ENCODE measurements around the gene NHLH1.

NHLH1 gene

GRCh38 chr1:160366731-160367515 lies at the start of gene NHLH1:
TSS of gene NHLH1 (plus strand) at chr1:160367071. CDS start at chr1:160370732, 3,661 bp downstream.
- no peak for DNase-seq (ENCODE audit: low spot score)

GRCh38 chr1:160322831-160323230 lies 44.0 kb upstream of the NHLH1 start:
- DNase-seq (ENCODE audit: low spot score): no peak

GRCh38 chr1:160325252-160325651 lies 41.6 kb upstream of the NHLH1 start:
- no peak for DNase-seq (ENCODE audit: low spot score)

- no peak for DNase-seq (ENCODE audit: low spot score)
Measured at GRCh38 chr1:160326418-160326817, 40.5 kb upstream of the NHLH1 start.

- DNase-seq (ENCODE audit: low spot score): no peak
Measured at GRCh38 chr1:160328184-160328583, 38.7 kb upstream of the NHLH1 start.

GRCh38 chr1:160330119-160330518 lies 36.8 kb upstream of the NHLH1 start:
- DNase-seq (ENCODE audit: low spot score): no peak

- DNase-seq (ENCODE audit: low spot score): no peak
Measured at GRCh38 chr1:160332516-160332915, 34.4 kb upstream of the NHLH1 start.

- DNase-seq (ENCODE audit: low spot score): no peak
Measured at GRCh38 chr1:160338580-160338979, 28.3 kb upstream of the NHLH1 start.

GRCh38 chr1:160340146-160340545 lies 26.7 kb upstream of the NHLH1 start:
- no peak for DNase-seq (ENCODE audit: low spot score)

GRCh38 chr1:160340866-160341265 lies 26.0 kb upstream of the NHLH1 start:
- no peak for DNase-seq (ENCODE audit: low spot score)

GRCh38 chr1:160342526-160342925 lies 24.3 kb upstream of the NHLH1 start:
- DNase-seq (ENCODE audit: low spot score): peak; percentile 39

GRCh38 chr1:160342953-160343869 lies 23.7 kb upstream of the NHLH1 start, which contains the start of the genes COPA and NCSTN:
TSS of gene COPA (minus strand) at chr1:160343250. CDS start at chr1:160343170, 80 bp downstream.
TSS of gene NCSTN (plus strand) at chr1:160343383. CDS start at chr1:160343397, 14 bp downstream.
- DNase-seq (ENCODE audit: low spot score): peak; percentile 94

- no peak for DNase-seq (ENCODE audit: low spot score)
Measured at GRCh38 chr1:160344241-160344640, 22.6 kb upstream of the NHLH1 start.

- DNase-seq (ENCODE audit: low spot score): no peak
Measured at GRCh38 chr1:160344936-160345335, 21.9 kb upstream of the NHLH1 start.

GRCh38 chr1:160346463-160346862 lies 20.4 kb upstream of the NHLH1 start:
- DNase-seq (ENCODE audit: low spot score): no peak

GRCh38 chr1:160346958-160347357 lies 19.9 kb upstream of the NHLH1 start:
- DNase-seq (ENCODE audit: low spot score): no peak

GRCh38 chr1:160351629-160352028 lies 15.2 kb upstream of the NHLH1 start:
- DNase-seq (ENCODE audit: low spot score): no peak

GRCh38 chr1:160352555-160352954 lies 14.3 kb upstream of the NHLH1 start:
- no peak for DNase-seq (ENCODE audit: low spot score)

GRCh38 chr1:160353223-160353622 lies 13.6 kb upstream of the NHLH1 start:
- DNase-seq (ENCODE audit: low spot score): no peak

GRCh38 chr1:160354388-160354985 lies 12.4 kb upstream of the NHLH1 start:
- DNase-seq (ENCODE audit: low spot score): no peak

GRCh38 chr1:160357286-160358002 lies 9.4 kb upstream of the NHLH1 start:
- no peak for DNase-seq (ENCODE audit: low spot score)

- DNase-seq (ENCODE audit: low spot score): no peak
Measured at GRCh38 chr1:160358073-160358472, 8.8 kb upstream of the NHLH1 start.

Data from RKO (cell line).